Transverse colon (tissue), 4 donors: ENCODE data around the gene ZKSCAN4. TPM values are rescaled to one million over a fixed set of nuclear protein-coding genes. Genes with fewer than 3 reads are reported as not detected.

Source experiments
- DNase-seq: peaks from one replicate; pipeline ENCODE4 v3.0.0-alpha.2; 2019
- H3K27ac ChIP-seq, 4 donors: fragments of 200-600 bp; sonication (generic); 2 replicates each; pipeline ENCODE4 v1.5.1; 2016 to 2018; ENCODE audit warnings: inconsistent platforms in 4 of 4
- H3K27me3 ChIP-seq: fragments of 200-600 bp; sonication (generic); 2 replicates; pipeline ENCODE4 v1.5.1; 2017; ENCODE audit warnings: inconsistent platforms
- H3K36me3 ChIP-seq, 4 donors: fragments of 200-600 bp; sonication (generic); 2 replicates each; pipeline ENCODE4 v1.5.1; 2017 to 2019; ENCODE audit warnings: inconsistent platforms in 4 of 4
- H3K4me1 ChIP-seq, 4 donors: fragments of 200-600 bp; sonication (generic); 2 replicates each; pipeline ENCODE4 v1.5.1; 2017 to 2020; ENCODE audit warnings: inconsistent platforms in 4 of 4
- H3K4me3 ChIP-seq, 4 donors: fragments of 200-600 bp; sonication (generic); 1 replicate in 1 of 4; 2 replicates in 3 of 4; pipeline versions ENCODE4 v1.5.1 to v1.6.1; 2017 to 2019; ENCODE audit warnings: inconsistent platforms in 4 of 4
- H3K9me3 ChIP-seq, 2 donors: fragments of 200-600 bp; sonication (generic); 2 replicates each; pipeline ENCODE4 v1.5.1; 2017 to 2019; ENCODE audit warnings: inconsistent platforms in 2 of 2
- EP300 ChIP-seq: sonication (generic); formaldehyde crosslinking; IDR thresholded peaks from one replicate; pipeline ENCODE4 v1.6.1; 2017; ENCODE audit warnings: antibody characterized with exemption, low read depth
- POLR2A ChIP-seq: fragments of 450-650 bp; IDR thresholded peaks from one replicate; pipeline ENCODE4 v1.6.1; 2016; ENCODE audit warnings: antibody characterized with exemption, mild to moderate bottlenecking, moderate library complexity
- POLR2AphosphoS5 ChIP-seq, 3 donors: sonication (generic); formaldehyde crosslinking; IDR thresholded peaks; one replicate each; pipeline ENCODE4 v1.6.1; 2016; ENCODE audit warnings: antibody characterized with exemption in 3 of 3
- WGBS, 2 donors: methylation state at CpG; one replicate each; pipeline ENCODE4 v1.1.5; 2018; ENCODE audit warnings: low coverage in 1 of 2; 5-methylcytosine and 5-hydroxymethylcytosine counted together
- in situ Hi-C, 4 donors: fragments of 200-750 bp; cut with MboI; loops; one replicate each; pipeline versions ENCODE4 v1.15.0 to v1.15.1; 2017; ENCODE audit warnings: low sequenced_read_pairs in 3 of 4, low pct_ligation_motif_present in 1 of 4, low pct_unique_long_range_greater_than_20kb in 1 of 4
- intact Hi-C: fragments of 100-400 bp; cut with DNase I; formaldehyde crosslinking; loops from one replicate; pipeline ENCODE4 v1.15.1; 2023; ENCODE audit warnings: low total_unique reads
- total RNA-seq, 4 donors: library from RNA; depleted of rRNA; stranded (reverse); fragments of >200 nt; gene quantifications; one replicate each; pipeline ENCODE4 v1.1.0, GENCODE V29; 2016
- TF ChIP-seq, protein P1 (sequence below), 5 experiments: fragments of 200-600 bp in 3 of 5; fragments of 450-650 bp in 2 of 5; sonication (generic) in 3 of 5; IDR thresholded peaks; 1 replicate in 2 of 5; 2 replicates in 3 of 5; pipeline ENCODE4 v1.5.1; 2016 to 2017; ENCODE audit warnings: antibody characterized with exemption in 5 of 5, inconsistent platforms in 3 of 5, mild to moderate bottlenecking in 2 of 5, moderate library complexity in 1 of 5

The ZKSCAN4 gene
- total RNA-seq, 4 donors from 2014 or later, result 0.60 to 9.0 (median 4.9) TPM

DNA sequence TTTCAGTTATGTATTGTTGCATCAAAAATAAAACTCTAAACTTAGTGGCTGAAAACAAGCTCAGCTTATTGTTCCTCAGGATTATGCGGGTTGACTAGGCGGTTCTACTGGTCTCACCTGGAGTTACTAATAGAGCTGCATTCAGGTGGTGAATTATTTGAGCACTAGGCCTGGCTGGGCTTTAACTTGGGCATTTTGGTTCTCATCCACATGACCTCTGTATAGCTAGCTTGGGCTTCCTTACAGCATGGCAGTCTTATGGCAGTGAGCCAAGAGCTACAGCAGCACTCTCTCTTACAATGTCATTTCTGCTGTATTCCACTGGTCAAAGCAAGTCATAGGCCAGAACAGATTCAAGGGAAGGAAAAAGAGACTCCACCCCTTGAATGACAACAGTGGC lies 30.9 kb upstream of the ZKSCAN4 start:
- TF ChIP-seq EP300 (no peak), POLR2A (no peak), POLR2AphosphoS5 (IDR thresholded peaks at IDR 0.05) (no peak)
- TF ChIP-seq, protein P1, sequence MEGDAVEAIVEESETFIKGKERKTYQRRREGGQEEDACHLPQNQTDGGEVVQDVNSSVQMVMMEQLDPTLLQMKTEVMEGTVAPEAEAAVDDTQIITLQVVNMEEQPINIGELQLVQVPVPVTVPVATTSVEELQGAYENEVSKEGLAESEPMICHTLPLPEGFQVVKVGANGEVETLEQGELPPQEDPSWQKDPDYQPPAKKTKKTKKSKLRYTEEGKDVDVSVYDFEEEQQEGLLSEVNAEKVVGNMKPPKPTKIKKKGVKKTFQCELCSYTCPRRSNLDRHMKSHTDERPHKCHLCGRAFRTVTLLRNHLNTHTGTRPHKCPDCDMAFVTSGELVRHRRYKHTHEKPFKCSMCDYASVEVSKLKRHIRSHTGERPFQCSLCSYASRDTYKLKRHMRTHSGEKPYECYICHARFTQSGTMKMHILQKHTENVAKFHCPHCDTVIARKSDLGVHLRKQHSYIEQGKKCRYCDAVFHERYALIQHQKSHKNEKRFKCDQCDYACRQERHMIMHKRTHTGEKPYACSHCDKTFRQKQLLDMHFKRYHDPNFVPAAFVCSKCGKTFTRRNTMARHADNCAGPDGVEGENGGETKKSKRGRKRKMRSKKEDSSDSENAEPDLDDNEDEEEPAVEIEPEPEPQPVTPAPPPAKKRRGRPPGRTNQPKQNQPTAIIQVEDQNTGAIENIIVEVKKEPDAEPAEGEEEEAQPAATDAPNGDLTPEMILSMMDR (IDR thresholded peaks at IDR 0.05), result no peak
- H3K36me3 ChIP-seq, result peaks cover 0 to 7% (median 2%) of the 10 kb centered on the region in 4 donors
- H3K4me1 ChIP-seq, result peaks cover 0 to 16% (median 3%) of the 10 kb centered on the region in 4 donors
- intact Hi-C loops (loop anchor here (10.0 kb wide), 1 partner anchor 52 kb away; the partner anchor contains the start of gene ZSCAN31), in situ Hi-C loops (no loop called here)
- no peak for DNase-seq
- no peaks in the 10 kb centered on the region for H3K27me3 ChIP-seq
- H3K27ac ChIP-seq, result no peak overlapping the region
- 100% methylated on average over 2 of the region's 2 CpGs; no CpG with 5 or more reads in 1 of the 2 donors for WGBS, 2 donors
- H3K9me3 ChIP-seq, result no peaks in the 10 kb centered on the region
- H3K4me3 ChIP-seq, result no peak overlapping the region

GRCh38 chr6:28281288-28282064 lies 29.4 kb upstream of the ZKSCAN4 start, which contains the start of gene PGBD1:
PGBD1 (plus strand) TSS chr6:28281572; CDS start chr6:28283814, 2,242 bp downstream.
- TF ChIP-seq EP300 (no peak), POLR2AphosphoS5 (IDR thresholded peaks at IDR 0.05) (peak in 1 of 3 donors; percentile 42)
- H3K27me3 ChIP-seq, result no peaks in the 10 kb centered on the region
- peak; percentile 71 for DNase-seq
- 1 to 3% methylated on average over 5 to 39 of the region's 50 CpGs for WGBS, 2 donors
- peaks cover 0 to 16% (median 3%) of the 10 kb centered on the region in 4 donors for H3K4me1 ChIP-seq
- no peaks in the 10 kb centered on the region for H3K9me3 ChIP-seq
- H3K36me3 ChIP-seq, result peaks cover 0 to 4% (median under 1%) of the 10 kb centered on the region in 4 donors
- intact Hi-C loops (loop anchor here (10.0 kb wide), 1 partner anchor 53 kb away; the partner anchor contains the start of gene ZSCAN31), in situ Hi-C loops (no loop called here)
- peak within 1 kb of the TSS; percentile 45 to 68 (median 60) for H3K4me3 ChIP-seq
- peak within 1 kb of the TSS; percentile 34 to 53 (median 48) for H3K27ac ChIP-seq

DNA sequence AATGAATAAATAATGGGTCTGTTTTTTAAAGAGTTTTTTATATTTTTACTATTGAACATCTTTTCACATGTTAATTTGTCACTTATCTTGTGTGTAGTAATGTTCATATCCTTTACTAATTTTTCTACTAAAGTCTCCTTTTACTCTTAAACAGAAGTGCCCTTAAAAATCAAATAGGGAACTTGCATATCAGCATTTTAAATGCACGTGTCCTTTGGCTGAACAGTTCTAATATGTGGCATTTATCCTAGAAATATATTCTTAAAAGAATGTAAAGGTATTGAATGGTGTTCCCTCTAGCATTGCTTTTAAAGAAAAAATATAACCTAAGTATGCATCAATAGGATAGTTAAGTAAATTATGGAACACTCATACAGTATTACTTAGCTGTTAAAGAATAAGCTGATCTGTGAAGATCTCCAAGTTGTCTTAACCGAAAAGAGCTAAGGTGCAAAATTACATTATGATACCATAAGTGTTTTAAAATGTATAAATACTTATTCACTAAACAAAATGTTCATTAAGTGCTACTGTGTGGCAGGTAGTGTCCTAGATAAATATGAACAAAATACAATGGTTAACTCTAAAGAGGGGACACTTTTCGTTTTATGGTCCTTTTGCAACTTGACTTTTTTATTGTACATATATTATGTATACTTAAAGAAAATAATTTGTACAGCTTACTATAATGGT lies 28.7 kb upstream of the ZKSCAN4 start:
- no peak for DNase-seq
- in situ Hi-C loops, result no loop called here
- Histone ChIP-seq H3K27ac (peak overlapping the region in 2 of 4 donors; percentile 45 to 51), H3K4me3 (peak overlapping the region in 3 of 4 donors; percentile 45 to 67 (median 52)), H3K4me1 (peaks cover 0 to 16% (median 3%) of the 10 kb centered on the region in 4 donors), H3K36me3 (peaks cover 0 to 11% (median 4%) of the 10 kb centered on the region in 4 donors), H3K27me3 (no peaks in the 10 kb centered on the region), H3K9me3 (no peaks in the 10 kb centered on the region)
- intact Hi-C loops, result loop anchor here (10.0 kb wide), 1 partner anchor 54 kb away; the partner anchor contains the start of gene ZSCAN31
- 37 to 47% methylated on average over 3 of the region's 3 CpGs for WGBS, 2 donors
- no peak for TF ChIP-seq POLR2AphosphoS5 (IDR thresholded peaks at IDR 0.05)
- no peak for TF ChIP-seq EP300
- TF ChIP-seq, protein P1 (IDR thresholded peaks at IDR 0.05), result no peak
- no peak for TF ChIP-seq POLR2A

DNA sequence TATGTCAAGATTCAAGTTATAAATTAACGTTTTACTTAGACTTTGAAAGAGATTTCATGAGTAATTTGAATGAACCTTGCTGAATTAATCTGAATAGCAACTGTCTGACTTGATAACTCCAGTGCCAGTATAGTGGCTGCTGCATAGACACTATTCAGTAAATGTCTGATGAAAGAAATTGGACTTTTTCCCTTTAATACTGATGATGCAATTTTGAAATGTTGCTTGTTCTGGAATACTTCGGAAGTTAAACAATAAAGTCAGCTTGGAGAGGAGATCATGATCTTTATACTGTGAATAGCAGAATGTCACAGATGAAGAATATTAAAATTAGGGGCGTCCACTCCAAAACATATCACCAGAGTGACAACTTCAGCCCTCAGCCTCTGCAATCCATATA lies 25.7 kb upstream of the ZKSCAN4 start:
- peaks cover 0 to 16% (median 3%) of the 10 kb centered on the region in 4 donors for H3K4me1 ChIP-seq
- no peak overlapping the region for H3K4me3 ChIP-seq
- 78 to 88% methylated on average over 3 of the region's 3 CpGs for WGBS, 2 donors
- no peak for DNase-seq
- H3K36me3 ChIP-seq, result peaks cover 0 to 40% (median 13%) of the 10 kb centered on the region in 4 donors
- H3K27me3 ChIP-seq, result no peaks in the 10 kb centered on the region
- no peak overlapping the region for H3K27ac ChIP-seq
- TF ChIP-seq, protein P1 (IDR thresholded peaks at IDR 0.05), result no peak
- TF ChIP-seq POLR2A, result no peak
- no peak for TF ChIP-seq POLR2AphosphoS5 (IDR thresholded peaks at IDR 0.05)
- no peak for TF ChIP-seq EP300
- H3K9me3 ChIP-seq, result no peaks in the 10 kb centered on the region
- intact Hi-C loops (no loop called here), in situ Hi-C loops (no loop called here)
